ENCODE data around the gene AMN1. TPM values are rescaled to one million over a fixed set of nuclear protein-coding genes. Genes with fewer than 3 reads are reported as not detected.
A peak's percentile ranks its signal among the peaks of the same experiment; 100 is the strongest.

Gene AMN1
- total and polyA plus RNA-seq, 2 of the 13 experiments (the other 11 are each of a cell fraction or from before 2014, with no cell fraction given), result 7.5 to 26.5 TPM

GRCh38 chr12:31773223-31773750, 44.5 kb upstream of the AMN1 start (continued):
- TF ChIP-seq DBP (CRISPR knock-in tag; IDR thresholded peaks at IDR 0.05; ENCODE audit: not compliant biosample characterization), result no peak
- no peak for TF ChIP-seq ZFAT (CRISPR knock-in tag; conservative IDR thresholded peaks at IDR 0.05)
- peak; percentile 7; the same call in 1 of the 2 replicates for TF ChIP-seq RFX5 (IDR thresholded peaks at IDR 0.05; ENCODE audit: low read depth, low read length)
- TF ChIP-seq, protein P1, sequence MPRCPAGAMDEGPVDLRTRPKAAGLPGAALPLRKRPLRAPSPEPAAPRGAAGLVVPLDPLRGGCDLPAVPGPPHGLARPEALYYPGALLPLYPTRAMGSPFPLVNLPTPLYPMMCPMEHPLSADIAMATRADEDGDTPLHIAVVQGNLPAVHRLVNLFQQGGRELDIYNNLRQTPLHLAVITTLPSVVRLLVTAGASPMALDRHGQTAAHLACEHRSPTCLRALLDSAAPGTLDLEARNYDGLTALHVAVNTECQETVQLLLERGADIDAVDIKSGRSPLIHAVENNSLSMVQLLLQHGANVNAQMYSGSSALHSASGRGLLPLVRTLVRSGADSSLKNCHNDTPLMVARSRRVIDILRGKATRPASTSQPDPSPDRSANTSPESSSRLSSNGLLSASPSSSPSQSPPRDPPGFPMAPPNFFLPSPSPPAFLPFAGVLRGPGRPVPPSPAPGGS (CRISPR knock-in tag; IDR thresholded peaks at IDR 0.05), result no peak
- TF ChIP-seq WIZ (CRISPR knock-in tag; IDR thresholded peaks at IDR 0.05), result peak; percentile 71; the same call in 1 of the 2 replicates
- no peak for TF ChIP-seq TAF1 (CRISPR knock-in tag; IDR thresholded peaks at IDR 0.05)
- 0 out of 2 replicates have a peak, but pooled peaks have one; percentile 43 for TF ChIP-seq ZNF841 (CRISPR knock-in tag; IDR thresholded peaks at IDR 0.05; ENCODE audit: borderline replicate concordance)
- 0 out of 2 replicates have a peak, but pooled peaks have one; percentile 47 for TF ChIP-seq ZNF501 (CRISPR knock-in tag; IDR thresholded peaks at IDR 0.05)
- TF ChIP-seq, protein P2, sequence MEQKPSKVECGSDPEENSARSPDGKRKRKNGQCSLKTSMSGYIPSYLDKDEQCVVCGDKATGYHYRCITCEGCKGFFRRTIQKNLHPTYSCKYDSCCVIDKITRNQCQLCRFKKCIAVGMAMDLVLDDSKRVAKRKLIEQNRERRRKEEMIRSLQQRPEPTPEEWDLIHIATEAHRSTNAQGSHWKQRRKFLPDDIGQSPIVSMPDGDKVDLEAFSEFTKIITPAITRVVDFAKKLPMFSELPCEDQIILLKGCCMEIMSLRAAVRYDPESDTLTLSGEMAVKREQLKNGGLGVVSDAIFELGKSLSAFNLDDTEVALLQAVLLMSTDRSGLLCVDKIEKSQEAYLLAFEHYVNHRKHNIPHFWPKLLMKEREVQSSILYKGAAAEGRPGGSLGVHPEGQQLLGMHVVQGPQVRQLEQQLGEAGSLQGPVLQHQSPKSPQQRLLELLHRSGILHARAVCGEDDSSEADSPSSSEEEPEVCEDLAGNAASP (CRISPR knock-in tag; IDR thresholded peaks at IDR 0.05; ENCODE audit: borderline replicate concordance), result peak; percentile 87
- TF ChIP-seq ZNF543 (CRISPR knock-in tag; IDR thresholded peaks at IDR 0.05), result no peak
- no peak; the same call in 1 of the 2 replicates for TF ChIP-seq ATF3 (CRISPR knock-in tag; IDR thresholded peaks at IDR 0.05)
- no peak for TF ChIP-seq PREB (CRISPR knock-in tag; IDR thresholded peaks at IDR 0.05)
- TF ChIP-seq ARID5B (CRISPR knock-in tag; IDR thresholded peaks at IDR 0.05), result peak; percentile 94
- TF ChIP-seq ZNF138 (CRISPR knock-in tag; IDR thresholded peaks at IDR 0.05; ENCODE audit: low read depth), result no peak
- no peak; the same call in 1 of the 2 replicates for TF ChIP-seq ZNF441 (CRISPR knock-in tag; IDR thresholded peaks at IDR 0.05; ENCODE audit: borderline replicate concordance)
- TF ChIP-seq SPEN (CRISPR knock-in tag; IDR thresholded peaks at IDR 0.05; ENCODE audit: low read depth), result no peak; the same call in 1 of the 2 replicates
- no peak for TF ChIP-seq CBX1 (IDR thresholded peaks at IDR 0.05; ENCODE audit: low read depth)
- TF ChIP-seq, protein P3, sequence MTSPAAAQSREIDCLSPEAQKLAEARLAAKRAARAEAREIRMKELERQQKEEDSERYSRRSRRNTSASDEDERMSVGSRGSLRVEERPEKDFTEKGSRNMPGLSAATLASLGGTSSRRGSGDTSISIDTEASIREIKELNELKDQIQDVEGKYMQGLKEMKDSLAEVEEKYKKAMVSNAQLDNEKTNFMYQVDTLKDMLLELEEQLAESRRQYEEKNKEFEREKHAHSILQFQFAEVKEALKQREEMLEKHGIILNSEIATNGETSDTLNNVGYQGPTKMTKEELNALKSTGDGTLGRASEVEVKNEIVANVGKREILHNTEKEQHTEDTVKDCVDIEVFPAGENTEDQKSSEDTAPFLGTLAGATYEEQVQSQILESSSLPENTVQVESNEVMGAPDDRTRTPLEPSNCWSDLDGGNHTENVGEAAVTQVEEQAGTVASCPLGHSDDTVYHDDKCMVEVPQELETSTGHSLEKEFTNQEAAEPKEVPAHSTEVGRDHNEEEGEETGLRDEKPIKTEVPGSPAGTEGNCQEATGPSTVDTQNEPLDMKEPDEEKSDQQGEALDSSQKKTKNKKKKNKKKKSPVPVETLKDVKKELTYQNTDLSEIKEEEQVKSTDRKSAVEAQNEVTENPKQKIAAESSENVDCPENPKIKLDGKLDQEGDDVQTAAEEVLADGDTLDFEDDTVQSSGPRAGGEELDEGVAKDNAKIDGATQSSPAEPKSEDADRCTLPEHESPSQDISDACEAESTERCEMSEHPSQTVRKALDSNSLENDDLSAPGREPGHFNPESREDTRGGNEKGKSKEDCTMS (CRISPR knock-in tag; conservative IDR thresholded peaks at IDR 0.05), result no peak

Measured in HepG2 (cell line).